Activated T-cell treated with anti-CD3 and anti-CD28 coated beads, Interleukin-2, amount 50 U/mL, for 72 hours (primary cell): Measurements from ENCODE around the gene RPL36A. TPM values are rescaled to one million over a fixed set of nuclear protein-coding genes. Genes with fewer than 3 reads are reported as not detected.
A peak's percentile ranks its signal among the peaks of the same experiment; 100 is the strongest.

Experiments used
- ATAC-seq, 2 donors: fragments of 150-1000 bp; cut with Tn5 transposase; replicated peaks in 1 of 2; 2 replicates each; pipeline ENCODE4 v1.10.0; 2021; ENCODE audit warnings: moderate library complexity in 2 of 2, mild to moderate bottlenecking in 1 of 2
- DNase-seq, 2 donors: peaks; one replicate each; pipeline ENCODE4 v3.0.0; 2021 to 2022; ENCODE audit warnings: mixed read lengths in 1 of 2
- H3K27ac Mint-ChIP-seq: one replicate; pipeline ENCODE4 v1.8.0; 2022; ENCODE audit warnings: mild to moderate bottlenecking, moderate library complexity, mixed read lengths
- H3K27me3 Mint-ChIP-seq: one replicate; pipeline ENCODE4 v1.8.0; 2022; ENCODE audit warnings: low read depth, mixed read lengths
- H3K36me3 Mint-ChIP-seq, 2 donors: one replicate each; pipeline ENCODE4 v1.8.0; 2022; ENCODE audit warnings: mixed read lengths in 2 of 2, mild to moderate bottlenecking in 1 of 2; ENCODE audit not compliant: insufficient read depth in 2 of 2
- H3K4me1 Mint-ChIP-seq: one replicate; pipeline ENCODE4 v1.8.0; 2022; ENCODE audit warnings: low read depth, mixed read lengths
- H3K4me3 Mint-ChIP-seq, 2 donors: one replicate each; pipeline ENCODE4 v1.8.0; 2022; ENCODE audit warnings: mild to moderate bottlenecking in 2 of 2, mixed read lengths in 2 of 2, moderate library complexity in 2 of 2
- H3K9me3 Mint-ChIP-seq, 2 donors: one replicate each; pipeline ENCODE4 v1.8.0; 2022; ENCODE audit warnings: mixed read lengths in 2 of 2
- total RNA-seq, 2 donors: library from RNA; stranded (reverse); gene quantifications; one replicate each; pipeline ENCODE4 v1.2.3, GENCODE V29; 2022

RPL36A gene
- total RNA-seq, 2 donors from 2014 or later = 221 to 294 TPM

GRCh38 chrX:101398694-101399093, 7.9 kb downstream of the RPL36A start:
- Mint-ChIP-seq H3K27ac (no peak overlapping the region), H3K36me3 (peaks cover 6 to 18% of the 10 kb centered on the region in 2 donors), H3K4me3 (no peak overlapping the region), H3K27me3 (no peaks in the 10 kb centered on the region), H3K9me3 (no peaks in the 10 kb centered on the region), H3K4me1 (peaks cover 4% of the 10 kb centered on the region)
- ATAC-seq (no peak), DNase-seq (no peak)

GRCh38 chrX:101399825-101400224, 9.0 kb downstream of the RPL36A start:
- Mint-ChIP-seq H3K27ac (no peak overlapping the region), H3K27me3 (no peaks in the 10 kb centered on the region), H3K9me3 (no peaks in the 10 kb centered on the region), H3K4me3 (no peak overlapping the region), H3K36me3 (peaks cover 6 to 17% of the 10 kb centered on the region in 2 donors), H3K4me1 (no peaks in the 10 kb centered on the region)
- ATAC-seq (no peak), DNase-seq (no peak)

GRCh38 chrX:101407167-101407747, 16.4 kb downstream of the RPL36A start:
- DNase-seq (no peak), ATAC-seq (no peak)
- peak overlapping the region; percentile 97 for H3K27ac Mint-ChIP-seq
- peaks cover 10% of the 10 kb centered on the region for H3K4me1 Mint-ChIP-seq
- H3K27me3 Mint-ChIP-seq = no peaks in the 10 kb centered on the region
- H3K36me3 Mint-ChIP-seq = peaks cover 10 to 16% of the 10 kb centered on the region in 2 donors
- no peaks in the 10 kb centered on the region for H3K9me3 Mint-ChIP-seq
- H3K4me3 Mint-ChIP-seq = peak overlapping the region; percentile 85 to 96

- DNase-seq (peak; percentile 84 to 88), ATAC-seq (peak; percentile 92 to 94)
- H3K27me3 Mint-ChIP-seq = no peaks in the 10 kb centered on the region
- peak within 1 kb of the TSS; percentile 97 for H3K27ac Mint-ChIP-seq
- peak within 1 kb of the TSS; percentile 85 to 96 for H3K4me3 Mint-ChIP-seq
- H3K36me3 Mint-ChIP-seq = peaks cover 12 to 14% of the 10 kb centered on the region in 2 donors
- H3K9me3 Mint-ChIP-seq = no peaks in the 10 kb centered on the region
- H3K4me1 Mint-ChIP-seq = peaks cover 17% of the 10 kb centered on the region
Measured at GRCh38 chrX:101407748-101408531, 17.1 kb downstream of the RPL36A start, which contains the start of the genes GLA and HNRNPH2. Gene GLA (minus strand): TSS chrX:101407925. CDS start chrX:101407903, 22 bp downstream. Gene HNRNPH2 (plus strand): TSS chrX:101408222. CDS start chrX:101411989, 3,767 bp downstream.

GRCh38 chrX:101408532-101408841, 17.7 kb downstream of the RPL36A start:
- H3K36me3 Mint-ChIP-seq = peaks cover 12 to 14% of the 10 kb centered on the region in 2 donors
- peak overlapping the region; percentile 97 for H3K27ac Mint-ChIP-seq
- DNase-seq = no peak
- H3K27me3 Mint-ChIP-seq = no peaks in the 10 kb centered on the region
- H3K4me1 Mint-ChIP-seq = peaks cover 23% of the 10 kb centered on the region
- ATAC-seq = no peak
- H3K9me3 Mint-ChIP-seq = no peaks in the 10 kb centered on the region
- H3K4me3 Mint-ChIP-seq = peak overlapping the region; percentile 85 to 96

GRCh38 chrX:101409043-101409442, 18.2 kb downstream of the RPL36A start:
- no peaks in the 10 kb centered on the region for H3K27me3 Mint-ChIP-seq
- DNase-seq (no peak), ATAC-seq (no peak)
- peak overlapping the region; percentile 85 to 96 for H3K4me3 Mint-ChIP-seq
- H3K27ac Mint-ChIP-seq = peak overlapping the region; percentile 87
- peaks cover 11 to 14% of the 10 kb centered on the region in 2 donors for H3K36me3 Mint-ChIP-seq
- peaks cover 24% of the 10 kb centered on the region for H3K4me1 Mint-ChIP-seq
- H3K9me3 Mint-ChIP-seq = no peaks in the 10 kb centered on the region

- no peak for DNase-seq
- Mint-ChIP-seq H3K27ac (peak overlapping the region; percentile 96), H3K36me3 (peaks cover 7 to 14% of the 10 kb centered on the region in 2 donors), H3K4me1 (peaks cover 33% of the 10 kb centered on the region), H3K4me3 (peak overlapping the region; percentile 70 to 95), H3K27me3 (no peaks in the 10 kb centered on the region), H3K9me3 (no peaks in the 10 kb centered on the region)
- ATAC-seq = no peak
Measured at GRCh38 chrX:101410461-101410860, 19.6 kb downstream of the RPL36A start.

GRCh38 chrX:101411984-101412383, 21.2 kb downstream of the RPL36A start:
- Mint-ChIP-seq H3K27me3 (no peaks in the 10 kb centered on the region), H3K36me3 (peaks cover 5 to 13% of the 10 kb centered on the region in 2 donors), H3K27ac (peak overlapping the region; percentile 86), H3K4me3 (peak overlapping the region in 1 of 2 donors; percentile 25), H3K4me1 (peaks cover 37% of the 10 kb centered on the region), H3K9me3 (no peaks in the 10 kb centered on the region)
- ATAC-seq = no peak
- DNase-seq = no peak

GRCh38 chrX:101415180-101416145, 24.7 kb downstream of the RPL36A start:
- Mint-ChIP-seq H3K27me3 (peaks cover 15% of the 10 kb centered on the region), H3K4me1 (peaks cover 48% of the 10 kb centered on the region), H3K27ac (peak overlapping the region; percentile 93), H3K4me3 (peak overlapping the region; percentile 59 to 66), H3K36me3 (peaks cover 0 to 8% of the 10 kb centered on the region in 2 donors), H3K9me3 (no peaks in the 10 kb centered on the region)
- ATAC-seq (peak; percentile 63 to 72), DNase-seq (peak; percentile 38)

GRCh38 chrX:101416691-101417090, 25.9 kb downstream of the RPL36A start:
- peaks cover 43% of the 10 kb centered on the region for H3K4me1 Mint-ChIP-seq
- peaks cover 19% of the 10 kb centered on the region for H3K27me3 Mint-ChIP-seq
- no peaks in the 10 kb centered on the region for H3K9me3 Mint-ChIP-seq
- DNase-seq (no peak), ATAC-seq (no peak)
- peak overlapping the region in 1 of 2 donors; percentile 41 for H3K4me3 Mint-ChIP-seq
- H3K27ac Mint-ChIP-seq = peak overlapping the region; percentile 80
- peaks cover 0 to 8% of the 10 kb centered on the region in 2 donors for H3K36me3 Mint-ChIP-seq

- Mint-ChIP-seq H3K4me1 (peaks cover 43% of the 10 kb centered on the region), H3K9me3 (no peaks in the 10 kb centered on the region)
- no peak for ATAC-seq
Measured at GRCh38 chrX:101417190-101417589, 26.4 kb downstream of the RPL36A start.

GRCh38 chrX:101417981-101418841, 27.4 kb downstream of the RPL36A start:
- H3K4me3 Mint-ChIP-seq = peak overlapping the region; percentile 83 to 92
- H3K4me1 Mint-ChIP-seq = peaks cover 33% of the 10 kb centered on the region
- H3K36me3 Mint-ChIP-seq = peaks cover 0 to 1% of the 10 kb centered on the region in 2 donors
- H3K9me3 Mint-ChIP-seq = no peaks in the 10 kb centered on the region
- H3K27me3 Mint-ChIP-seq = peaks cover 19% of the 10 kb centered on the region
- DNase-seq = peak; percentile 59 to 60
- peak overlapping the region; percentile 96 for H3K27ac Mint-ChIP-seq
- ATAC-seq = peak; percentile 55 to 73

More at GRCh38 chrX:101417190-101417589, 26.4 kb downstream of the RPL36A start:
- Mint-ChIP-seq H3K36me3 (peaks cover 0 to 6% of the 10 kb centered on the region in 2 donors), H3K27me3 (peaks cover 19% of the 10 kb centered on the region), H3K27ac (peak overlapping the region; percentile 96), H3K4me3 (peak overlapping the region; percentile 83 to 92)
- DNase-seq = no peak
